ENCODE data around the gene TEN1. TPM values are rescaled to one million over a fixed set of nuclear protein-coding genes. Genes with fewer than 3 reads are reported as not detected.

TEN1 gene
- total RNA-seq, 1 experiment from 2014 or later: 19.3 TPM

GRCh38 chr17:76007131-76007849 lies 28.2 kb downstream of the TEN1 start:
- no peaks in the 10 kb centered on the region for H3K9me3 ChIP-seq (ENCODE audit: control insufficient read depth, low read depth, low read length)
- H3K56ac ChIP-seq (ENCODE audit: insufficient read length, low read depth, low read length): no peak overlapping the region
- no peak overlapping the region for H3K23ac ChIP-seq (ENCODE audit: insufficient read length, low read depth, low read length)
- no peak overlapping the region for H3K18ac ChIP-seq (ENCODE audit: insufficient read length, low read depth, low read length)
- H3K36me3 Mint-ChIP-seq (ENCODE audit: insufficient read depth in 1 of 3, low read depth in 3 of 3): peaks cover 2 to 18% (median 9%) of the 10 kb centered on the region in 3 experiments; a peak in 6 of 7 replicates
- no peaks in the 10 kb centered on the region for H3K79me1 ChIP-seq (ENCODE audit: insufficient read depth, low read depth, low read length, poor library complexity, severe bottlenecking)
- H2BK15ac ChIP-seq (ENCODE audit: low read depth, low read length): no peak overlapping the region
- no peak overlapping the region for H2BK20ac ChIP-seq (ENCODE audit: low read depth, low read length, poor library complexity, severe bottlenecking)
- no peaks in the 10 kb centered on the region for H3K79me2 ChIP-seq (ENCODE audit: insufficient read depth, low read length)
- H3K27ac ChIP-seq (ENCODE audit: insufficient read length, low read depth, low read length): no peak overlapping the region
- DNase-seq: no peak
- peak overlapping the region; percentile 58 for H4K8ac ChIP-seq (replicated peaks; ENCODE audit: insufficient read length, low read depth, low read length)
- no peak overlapping the region; the same call in 1 of the 2 replicates for H3K14ac ChIP-seq (ENCODE audit: insufficient read depth, low read length)
- no peak overlapping the region for H4K5ac ChIP-seq (ENCODE audit: insufficient read length, low read depth, low read length)
- no peak overlapping the region for H3K4ac ChIP-seq (ENCODE audit: low read depth, low read length)
- WGBS (ENCODE audit: extremely low coverage, insufficient read length, low lambda C conversion rate): no CpG with 5 or more reads among the region's 39 CpGs
- H3K9ac ChIP-seq (ENCODE audit: extremely low read depth, insufficient read length, low read length): no peak overlapping the region
- no peaks in the 10 kb centered on the region for H3K23me2 ChIP-seq (ENCODE audit: insufficient read length, low read depth, low read length, poor library complexity, severe bottlenecking)
- no peak overlapping the region for H3T11ph ChIP-seq (ENCODE audit: low read length)
- H3K27me3 ChIP-seq (ENCODE audit: insufficient read depth, low read length): no peaks in the 10 kb centered on the region
- no peak overlapping the region for H3K4me3 Mint-ChIP-seq
- no peak overlapping the region for H2AFZ ChIP-seq (ENCODE audit: low read length)
- no peaks in the 10 kb centered on the region for H3K4me1 ChIP-seq (ENCODE audit: insufficient read depth, low read length)
- H2BK5ac ChIP-seq (ENCODE audit: insufficient read length, low read length): no peak overlapping the region
- H4K91ac ChIP-seq (ENCODE audit: insufficient read length, low read depth, low read length): no peak overlapping the region
- peaks cover 4% of the 10 kb centered on the region for H3K27me3 Mint-ChIP-seq (ENCODE audit: low read depth)
- no peak overlapping the region; a peak in 2 of 7 replicates for H3K27ac Mint-ChIP-seq
- no peak overlapping the region for H2BK12ac ChIP-seq (ENCODE audit: insufficient read length, low read depth, low read length)
- no peak overlapping the region for H2BK120ac ChIP-seq (ENCODE audit: low read depth, low read length, poor library complexity, severe bottlenecking)
- H2AK5ac ChIP-seq (ENCODE audit: insufficient read length, low read length): no peak overlapping the region
- peaks cover 0 to 2% of the 10 kb centered on the region in 2 experiments; a peak in 3 of 5 replicates for H3K9me3 Mint-ChIP-seq
- H3K4me2 ChIP-seq (ENCODE audit: insufficient read depth, insufficient read length, low read length): no peak overlapping the region
- peaks cover 2 to 5% of the 10 kb centered on the region in 2 experiments for H3K4me1 Mint-ChIP-seq
- H4K20me1 ChIP-seq (ENCODE audit: control insufficient read depth, insufficient read depth, insufficient read length): peaks cover under 1% of the 10 kb centered on the region
- TF ChIP-seq CTCF (conservative IDR thresholded peaks at IDR 0.05): no peak

All from H9 (cell line).